HepG2 (cell line): Measurements from ENCODE around the gene MS4A6A. TPM values are rescaled to one million over a fixed set of nuclear protein-coding genes. Genes with fewer than 3 reads are reported as not detected.

Experiments used
- CBX2 ChIP-seq, 2 experiments: fragments of 200-600 bp in 1 of 2; sonication (generic); formaldehyde crosslinking in 1 of 2; IDR thresholded peaks; 2 replicates each; pipeline versions ENCODE4 v1.7.0 to v1.8.1; 2018 to 2022; ENCODE audit warnings: low read depth in 2 of 2, low read length in 1 of 2, mild to moderate bottlenecking in 1 of 2, missing genetic modification reagents in 1 of 2
- MBD4 ChIP-seq: IDR thresholded peaks from 2 replicates; pipeline ENCODE4 v1.6.1; 2012; ENCODE audit warnings: low read length, inconsistent platforms, borderline replicate concordance
- PHF8 ChIP-seq: sonication (generic); formaldehyde crosslinking; IDR thresholded peaks from 2 replicates; pipeline ENCODE4 v1.5.0; 2020; ENCODE audit warnings: missing genetic modification reagents
- PRDM10 ChIP-seq: sonication (generic); formaldehyde crosslinking; IDR thresholded peaks from 2 replicates; pipeline ENCODE4 v1.4.0; 2020; ENCODE audit warnings: low read depth, missing genetic modification reagents
- U2AF1 ChIP-seq: fragments of 200-400 bp; formaldehyde crosslinking; optimal IDR thresholded peaks from 2 replicates; pipeline ENCODE3; 2017; ENCODE audit warnings: mild to moderate bottlenecking, low read depth, low read length
- ZFX ChIP-seq: sonication (generic); formaldehyde crosslinking; IDR thresholded peaks from 2 replicates; pipeline ENCODE4 v1.4.0; 2020; ENCODE audit warnings: mild to moderate bottlenecking, low read depth, missing genetic modification reagents, moderate library complexity
- polyA plus RNA-seq, 8 experiments: library from polyadenylated mRNA; depleted of rRNA in 3 of 8; stranded (reverse) in 7 of 8; unstranded in 1 of 8; fragments of >200 nt; fragmentation: Illumina TruSeq in 4 of 8; extraction: Trizol in 4 of 8; gene quantifications; 2 replicates each; pipeline versions ENCODE4 v1.2.1 to v1.2.3, GENCODE V29; 2011 to 2016; ENCODE audit warnings: low read depth in 4 of 8, missing spikeins in 1 of 8, mixed read lengths in 1 of 8; ENCODE audit not compliant: insufficient read depth in 1 of 8
- total RNA-seq, 5 experiments: library from RNA; depleted of rRNA; stranded (reverse); fragments of >200 nt; fragmentation: Illumina TruSeq; extraction: Trizol; gene quantifications; 2 replicates each; pipeline ENCODE4 v1.2.3, GENCODE V29; 2016; ENCODE audit warnings: low read depth in 1 of 5
- TF ChIP-seq, protein P1 (sequence below): sonication (generic); formaldehyde crosslinking; IDR thresholded peaks from 2 replicates; pipeline ENCODE4 v1.5.0; 2020; ENCODE audit warnings: mild to moderate bottlenecking, missing genetic modification reagents
- TF ChIP-seq, protein P2 (sequence below): sonication (generic); formaldehyde crosslinking; IDR thresholded peaks from 2 replicates; pipeline ENCODE4 v1.5.0; 2020; ENCODE audit warnings: mild to moderate bottlenecking, low read depth, missing genetic modification reagents, borderline replicate concordance

MS4A6A gene
- total and polyA plus RNA-seq, 2 of the 13 experiments (the other 11 are each of a cell fraction or from before 2014, with no cell fraction given), result not detected

GRCh38 chr11:60208146-60208895, 25.4 kb upstream of the MS4A6A start (continued):
- TF ChIP-seq, protein P1, sequence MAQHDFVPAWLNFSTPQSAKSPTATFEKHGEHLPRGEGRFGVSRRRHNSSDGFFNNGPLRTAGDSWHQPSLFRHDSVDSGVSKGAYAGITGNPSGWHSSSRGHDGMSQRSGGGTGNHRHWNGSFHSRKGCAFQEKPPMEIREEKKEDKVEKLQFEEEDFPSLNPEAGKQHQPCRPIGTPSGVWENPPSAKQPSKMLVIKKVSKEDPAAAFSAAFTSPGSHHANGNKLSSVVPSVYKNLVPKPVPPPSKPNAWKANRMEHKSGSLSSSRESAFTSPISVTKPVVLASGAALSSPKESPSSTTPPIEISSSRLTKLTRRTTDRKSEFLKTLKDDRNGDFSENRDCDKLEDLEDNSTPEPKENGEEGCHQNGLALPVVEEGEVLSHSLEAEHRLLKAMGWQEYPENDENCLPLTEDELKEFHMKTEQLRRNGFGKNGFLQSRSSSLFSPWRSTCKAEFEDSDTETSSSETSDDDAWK (CRISPR knock-in tag), result no peak
- no peak for TF ChIP-seq ZFX (CRISPR knock-in tag)
- TF ChIP-seq MBD4, result no peak
- no peak for TF ChIP-seq PHF8
- no peak for TF ChIP-seq PRDM10 (CRISPR knock-in tag)
- TF ChIP-seq CBX2 (IDR thresholded peaks at IDR 0.05; ENCODE audit: low read depth, low read length), result no peak
- no peak for TF ChIP-seq CBX2 (CRISPR knock-in tag; IDR thresholded peaks at IDR 0.05; ENCODE audit: low read depth)
- TF ChIP-seq, protein P2, sequence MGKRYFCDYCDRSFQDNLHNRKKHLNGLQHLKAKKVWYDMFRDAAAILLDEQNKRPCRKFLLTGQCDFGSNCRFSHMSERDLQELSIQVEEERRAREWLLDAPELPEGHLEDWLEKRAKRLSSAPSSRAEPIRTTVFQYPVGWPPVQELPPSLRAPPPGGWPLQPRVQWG (CRISPR knock-in tag), result no peak
- TF ChIP-seq U2AF1, result no peak
